IPS-15b (cell line): ENCODE measurements around the gene NR2F2.

Experiments used
- H3K27me3 ChIP-seq: one replicate; pipeline ENCODE4 v1.6.1; 2013; ENCODE audit warnings: low read length; ENCODE audit not compliant: control insufficient read depth, insufficient read depth
- H3K36me3 ChIP-seq: one replicate; pipeline ENCODE4 v1.6.1; 2013; ENCODE audit warnings: low read length; ENCODE audit not compliant: control insufficient read depth, insufficient read depth
- H3K4me1 ChIP-seq: one replicate; pipeline ENCODE4 v1.6.1; 2013; ENCODE audit warnings: mild to moderate bottlenecking, low read length; ENCODE audit not compliant: control insufficient read depth, insufficient read depth
- H3K4me3 ChIP-seq: one replicate; pipeline ENCODE4 v1.5.1; 2013; ENCODE audit warnings: low read depth, low read length
- H3K9ac ChIP-seq: one replicate; pipeline ENCODE4 v1.6.1; 2013; ENCODE audit warnings: low read depth, mild to moderate bottlenecking, low read length
- H3K9me3 ChIP-seq: one replicate; pipeline ENCODE4 v1.6.1; 2013; ENCODE audit warnings: mild to moderate bottlenecking, low read length; ENCODE audit not compliant: control insufficient read depth, insufficient read depth

The NR2F2 gene

DNA sequence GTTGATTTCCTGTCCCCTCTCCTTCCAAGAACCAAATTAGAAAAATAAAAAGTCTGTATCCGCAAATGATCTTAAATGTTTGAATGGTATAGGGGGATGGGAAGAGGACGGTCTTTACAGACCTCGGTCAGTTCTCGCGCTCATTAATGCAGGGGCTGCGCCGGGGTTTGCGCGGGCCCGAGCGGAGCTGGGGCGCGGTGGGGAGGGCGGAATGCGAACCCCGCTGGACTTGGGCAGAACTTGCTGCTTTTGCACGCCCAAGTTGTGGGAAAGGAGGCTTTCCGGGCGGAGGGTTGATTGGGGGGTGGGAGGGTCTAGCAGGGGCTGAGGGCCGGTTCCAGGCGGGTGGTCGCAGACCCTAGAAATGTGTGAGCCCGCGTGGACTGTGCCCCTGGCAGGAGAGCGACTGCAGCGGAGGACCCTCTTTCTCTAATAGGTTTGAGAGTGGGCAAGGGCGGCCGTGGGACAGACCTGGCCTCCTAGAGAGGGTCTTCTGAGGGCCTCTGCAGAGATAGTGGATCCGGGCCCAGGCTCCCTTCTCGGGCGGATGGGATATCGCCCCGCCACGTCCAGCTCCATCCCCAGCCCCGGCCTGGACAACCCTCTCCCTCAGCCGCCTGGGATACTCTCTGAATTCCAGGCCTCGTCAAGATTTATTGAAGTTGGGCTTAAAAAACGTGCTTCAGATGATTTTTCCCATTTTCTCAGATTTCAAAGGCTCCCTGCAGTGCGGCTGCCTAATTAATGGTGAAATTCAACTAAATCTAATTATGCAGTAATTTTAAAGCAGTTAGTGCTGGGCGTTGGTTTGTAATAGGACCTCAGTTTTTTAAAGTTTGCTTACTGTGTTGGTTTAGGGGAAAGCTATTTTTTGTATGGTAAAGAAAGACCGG is 11.3 kb downstream of the NR2F2 start:
- H3K4me3 ChIP-seq: peak overlapping the region; percentile 49

DNA sequence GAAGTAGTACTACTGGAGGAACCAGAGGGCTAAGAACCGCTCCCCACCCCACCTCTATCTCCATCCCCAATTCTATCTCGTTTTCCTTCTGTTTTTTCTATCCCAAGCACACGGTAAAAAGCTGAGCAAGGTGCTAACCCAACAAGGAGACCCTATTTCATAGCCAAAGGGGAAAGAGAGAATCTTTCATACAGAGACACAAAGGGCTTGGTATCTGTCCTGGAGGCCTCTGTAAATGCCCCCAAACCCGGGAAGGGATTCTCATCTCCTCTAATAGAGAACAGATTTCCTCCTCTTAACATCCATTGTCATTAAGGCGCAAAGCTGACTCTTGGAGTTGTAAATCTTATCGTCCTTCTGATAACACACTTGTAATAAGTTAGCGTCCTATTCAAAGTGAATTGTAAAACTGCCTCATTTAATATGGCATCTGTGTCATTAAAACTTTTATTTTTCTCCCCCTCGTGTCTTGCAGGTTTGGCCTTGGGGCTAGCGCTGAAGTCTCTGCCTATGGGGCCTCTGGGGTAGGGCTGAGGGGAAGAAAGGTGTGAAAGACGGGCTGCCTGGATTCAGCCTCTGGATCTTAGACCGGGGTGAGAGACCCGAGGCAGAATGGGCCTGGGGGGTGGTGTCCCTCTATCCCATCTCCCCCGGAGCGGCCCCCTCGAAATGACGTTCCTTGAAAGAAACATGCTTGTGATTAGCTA is 12.1 kb downstream of the NR2F2 start:
- Histone ChIP-seq H3K9ac (no peak overlapping the region), H3K36me3 (no peaks in the 10 kb centered on the region), H3K4me3 (peak overlapping the region; percentile 18), H3K27me3 (peaks cover 83% of the 10 kb centered on the region), H3K9me3 (no peaks in the 10 kb centered on the region), H3K4me1 (peaks cover 27% of the 10 kb centered on the region)

More for the DNA sequence above, 11.3 kb downstream of the NR2F2 start:
- no peak overlapping the region for H3K9ac ChIP-seq
- no peaks in the 10 kb centered on the region for H3K9me3 ChIP-seq
- H3K4me1 ChIP-seq: peaks cover 33% of the 10 kb centered on the region
- peaks cover 83% of the 10 kb centered on the region for H3K27me3 ChIP-seq
- H3K36me3 ChIP-seq: no peaks in the 10 kb centered on the region

DNA sequence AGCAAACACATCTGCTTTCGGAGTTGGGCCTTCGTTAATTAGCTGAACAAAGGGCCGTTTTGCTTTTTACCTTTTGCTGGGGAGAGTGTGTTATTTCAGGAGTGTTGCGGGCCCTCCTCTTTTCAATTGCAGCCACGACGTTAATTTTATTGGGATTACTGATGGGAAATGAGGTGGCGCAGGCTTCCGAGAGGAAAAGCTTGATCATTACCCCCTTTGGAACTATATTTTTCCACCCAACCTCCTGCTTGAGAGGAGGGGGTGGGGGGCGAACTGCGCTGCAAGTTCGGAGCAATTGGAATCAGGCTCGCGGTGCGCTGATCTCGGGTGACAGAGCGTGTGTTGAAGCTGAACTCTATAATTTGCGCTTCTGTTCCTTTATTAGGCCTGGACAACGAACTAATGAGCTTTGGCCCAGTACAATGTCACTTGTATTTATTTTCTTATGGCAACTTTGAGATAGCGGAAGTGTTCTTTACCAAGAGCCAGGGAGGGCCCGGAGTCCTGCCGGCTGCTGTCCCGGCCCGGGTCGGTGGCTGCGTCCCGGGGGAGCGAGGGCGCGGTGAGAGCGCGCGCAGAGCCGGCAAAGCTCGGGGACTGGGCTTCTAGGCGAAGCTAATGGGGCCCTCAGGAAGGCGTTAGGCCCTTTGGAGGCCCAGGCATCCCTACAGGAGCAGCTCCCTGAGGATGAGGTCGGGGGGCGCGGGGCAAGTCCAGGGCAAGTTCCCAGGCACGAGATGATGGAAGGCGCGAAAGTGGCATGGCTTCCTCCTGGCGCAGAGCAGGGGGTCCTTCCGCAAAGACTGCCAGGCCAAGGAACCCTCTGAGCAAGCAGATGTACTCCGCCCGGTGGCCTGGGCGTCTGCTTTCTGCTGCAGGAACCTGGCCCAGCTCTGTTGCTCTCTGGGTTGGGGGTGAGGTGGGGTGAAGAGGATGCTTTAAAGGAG is 12.9 kb downstream of the NR2F2 start:
- no peaks in the 10 kb centered on the region for H3K9me3 ChIP-seq
- H3K4me1 ChIP-seq: peaks cover 23% of the 10 kb centered on the region
- H3K9ac ChIP-seq: no peak overlapping the region
- H3K4me3 ChIP-seq: peak overlapping the region; percentile 37
- H3K36me3 ChIP-seq: no peaks in the 10 kb centered on the region
- peaks cover 85% of the 10 kb centered on the region for H3K27me3 ChIP-seq

DNA sequence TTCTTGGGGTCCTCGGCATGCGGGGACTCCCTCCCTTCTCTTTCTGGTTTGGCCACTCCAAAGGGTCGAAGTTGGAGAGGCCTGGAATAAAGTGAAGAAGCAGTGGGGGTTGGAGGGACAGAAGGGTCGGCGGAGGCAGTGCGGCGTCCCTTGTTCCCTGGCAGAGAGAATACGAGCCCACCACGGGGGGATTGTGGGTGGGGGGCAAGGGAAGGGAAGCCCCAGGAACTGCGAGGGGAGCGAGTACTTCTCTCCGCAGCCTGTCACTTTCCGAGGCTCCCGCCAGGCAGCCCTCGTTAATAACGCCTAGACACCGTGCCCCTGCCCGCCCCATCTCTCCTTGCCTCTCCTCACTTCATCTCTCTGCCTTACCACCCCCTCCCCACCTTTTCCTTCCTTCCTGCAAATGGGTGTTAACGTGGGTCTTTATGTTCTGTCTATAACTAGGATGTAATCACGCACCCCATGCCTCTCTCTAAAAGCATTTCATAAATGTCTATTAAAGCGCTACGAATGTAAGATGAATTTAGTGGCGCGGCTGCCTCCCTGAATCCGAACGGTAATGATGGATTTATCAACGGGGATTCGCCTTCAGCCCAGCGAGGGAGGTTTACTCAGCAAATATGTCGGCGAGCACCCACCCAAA is 13.7 kb downstream of the NR2F2 start:
- Histone ChIP-seq H3K9ac (no peak overlapping the region), H3K36me3 (no peaks in the 10 kb centered on the region), H3K9me3 (no peaks in the 10 kb centered on the region), H3K27me3 (peaks cover 89% of the 10 kb centered on the region), H3K4me1 (peaks cover 23% of the 10 kb centered on the region), H3K4me3 (peak overlapping the region; percentile 37)

DNA sequence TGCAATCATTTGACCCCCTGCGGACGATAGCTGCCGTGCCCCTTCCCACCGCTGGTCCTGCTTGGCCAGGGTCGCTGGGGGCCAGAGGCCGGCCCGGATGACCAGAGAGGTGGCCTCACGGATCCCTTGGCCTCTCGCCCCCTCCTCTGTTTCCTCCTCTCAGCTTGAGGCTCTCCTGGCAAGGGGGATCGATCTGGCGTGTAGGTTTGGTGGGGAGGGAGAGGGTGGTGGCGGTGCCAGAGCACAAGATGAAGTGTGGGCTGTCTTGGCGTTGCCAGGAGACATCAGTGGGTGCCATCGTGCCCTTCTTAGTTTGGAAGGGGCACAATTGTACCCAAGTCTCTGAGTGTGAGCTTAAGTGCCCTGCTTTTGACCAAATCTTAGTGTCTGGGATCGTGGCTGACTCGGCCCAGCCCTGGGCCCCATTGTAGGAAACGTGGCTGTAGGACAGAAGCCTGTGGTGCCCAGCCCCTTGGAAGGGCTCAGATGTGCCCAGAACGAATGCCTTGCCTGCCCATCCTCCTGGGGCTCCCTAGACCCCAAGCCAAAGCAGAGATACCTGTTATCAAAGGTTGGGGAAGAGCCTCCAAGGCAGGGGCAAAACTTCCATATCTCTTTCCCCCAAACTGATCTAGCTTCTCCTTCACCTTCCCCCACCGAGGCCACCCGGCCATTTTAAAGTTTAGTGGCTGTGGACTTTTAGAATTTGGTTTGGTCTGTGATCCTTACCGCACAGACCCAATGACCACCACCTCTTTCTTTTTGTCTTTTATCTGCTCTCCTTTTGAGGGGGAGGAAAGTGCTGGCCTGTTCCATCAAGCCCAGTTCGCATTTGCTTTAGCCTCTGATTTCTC is 14.4 kb downstream of the NR2F2 start:
- peak overlapping the region; percentile 37 for H3K4me3 ChIP-seq
- peaks cover 89% of the 10 kb centered on the region for H3K27me3 ChIP-seq

DNA sequence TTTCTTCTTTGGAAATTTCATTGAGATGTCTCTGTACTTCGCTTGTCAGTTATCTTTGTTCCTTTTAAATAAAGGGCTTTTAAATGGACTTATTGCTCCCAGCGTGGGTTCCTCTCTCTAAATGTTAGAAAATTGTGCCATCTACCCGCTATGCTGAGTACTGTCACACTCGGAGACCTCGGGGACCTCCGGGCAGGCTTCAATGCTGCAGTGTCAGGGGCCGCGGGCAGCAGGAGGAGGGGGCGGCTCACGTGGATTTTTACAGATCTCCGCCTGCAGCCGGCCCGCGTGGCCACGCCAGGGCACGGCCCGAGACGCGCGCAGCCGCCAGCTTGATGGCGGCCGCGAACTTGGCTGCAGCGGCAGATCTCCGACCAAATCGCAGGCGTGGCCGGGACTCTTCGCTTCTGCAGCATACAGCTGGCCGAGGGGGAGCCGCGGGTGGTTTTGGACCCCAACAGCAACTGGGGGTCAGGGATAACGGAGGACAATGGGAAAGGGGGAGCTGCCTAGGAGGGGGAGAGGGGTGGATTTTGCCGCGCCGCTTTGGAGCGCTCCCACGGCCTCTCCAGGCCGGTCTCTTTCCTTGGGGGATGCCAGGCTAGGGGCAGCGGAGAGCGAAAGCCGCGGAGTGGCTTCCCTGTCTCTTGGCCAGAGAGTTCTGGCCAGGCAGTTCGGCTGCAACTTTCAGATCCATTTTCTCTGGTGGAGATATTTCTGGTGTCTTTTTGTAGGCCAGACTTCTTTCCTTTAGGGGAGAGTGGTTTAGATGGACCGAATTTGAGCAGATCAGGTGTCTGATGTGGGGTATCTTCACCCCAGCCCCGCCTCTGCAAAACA is 15.3 kb downstream of the NR2F2 start:
- peak overlapping the region; percentile 37 for H3K4me3 ChIP-seq
- H3K27me3 ChIP-seq: peaks cover 94% of the 10 kb centered on the region
- H3K36me3 ChIP-seq: no peaks in the 10 kb centered on the region
- peaks cover 18% of the 10 kb centered on the region for H3K4me1 ChIP-seq
- H3K9me3 ChIP-seq: no peaks in the 10 kb centered on the region
- no peak overlapping the region for H3K9ac ChIP-seq

More for the DNA sequence above, 14.4 kb downstream of the NR2F2 start:
- Histone ChIP-seq H3K9ac (no peak overlapping the region), H3K4me1 (peaks cover 19% of the 10 kb centered on the region), H3K9me3 (no peaks in the 10 kb centered on the region), H3K36me3 (no peaks in the 10 kb centered on the region)

DNA sequence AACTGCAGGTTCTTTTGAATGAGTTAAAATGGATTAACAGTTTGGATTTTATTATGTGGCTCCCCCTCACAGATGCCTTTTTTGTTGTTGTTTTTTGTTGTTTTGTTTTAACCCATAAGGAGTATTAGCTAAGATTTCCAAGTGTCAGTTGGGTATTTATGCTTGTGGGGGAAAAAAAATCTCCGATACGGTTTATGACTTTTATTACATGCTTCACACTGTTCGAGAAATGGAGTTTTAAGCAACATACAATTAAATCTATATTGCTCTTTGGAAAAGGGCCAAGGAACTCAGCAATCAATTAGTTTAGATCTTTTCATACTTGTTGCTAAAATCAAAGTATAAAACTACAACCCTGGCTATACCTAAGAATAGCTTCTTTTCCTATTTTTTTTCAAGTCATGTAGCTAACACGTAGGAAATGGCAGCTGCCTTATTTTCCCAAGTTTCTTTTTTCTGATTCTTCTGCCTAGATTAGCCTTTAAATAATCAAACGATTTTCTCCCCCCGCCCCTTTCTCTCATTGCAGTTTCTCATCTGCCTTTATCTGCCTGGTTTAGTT is 16.0 kb downstream of the NR2F2 start:
- Histone ChIP-seq H3K27me3 (peaks cover 98% of the 10 kb centered on the region), H3K9me3 (no peaks in the 10 kb centered on the region), H3K4me1 (peaks cover 18% of the 10 kb centered on the region), H3K9ac (no peak overlapping the region), H3K36me3 (no peaks in the 10 kb centered on the region), H3K4me3 (peak overlapping the region; percentile 37)

DNA sequence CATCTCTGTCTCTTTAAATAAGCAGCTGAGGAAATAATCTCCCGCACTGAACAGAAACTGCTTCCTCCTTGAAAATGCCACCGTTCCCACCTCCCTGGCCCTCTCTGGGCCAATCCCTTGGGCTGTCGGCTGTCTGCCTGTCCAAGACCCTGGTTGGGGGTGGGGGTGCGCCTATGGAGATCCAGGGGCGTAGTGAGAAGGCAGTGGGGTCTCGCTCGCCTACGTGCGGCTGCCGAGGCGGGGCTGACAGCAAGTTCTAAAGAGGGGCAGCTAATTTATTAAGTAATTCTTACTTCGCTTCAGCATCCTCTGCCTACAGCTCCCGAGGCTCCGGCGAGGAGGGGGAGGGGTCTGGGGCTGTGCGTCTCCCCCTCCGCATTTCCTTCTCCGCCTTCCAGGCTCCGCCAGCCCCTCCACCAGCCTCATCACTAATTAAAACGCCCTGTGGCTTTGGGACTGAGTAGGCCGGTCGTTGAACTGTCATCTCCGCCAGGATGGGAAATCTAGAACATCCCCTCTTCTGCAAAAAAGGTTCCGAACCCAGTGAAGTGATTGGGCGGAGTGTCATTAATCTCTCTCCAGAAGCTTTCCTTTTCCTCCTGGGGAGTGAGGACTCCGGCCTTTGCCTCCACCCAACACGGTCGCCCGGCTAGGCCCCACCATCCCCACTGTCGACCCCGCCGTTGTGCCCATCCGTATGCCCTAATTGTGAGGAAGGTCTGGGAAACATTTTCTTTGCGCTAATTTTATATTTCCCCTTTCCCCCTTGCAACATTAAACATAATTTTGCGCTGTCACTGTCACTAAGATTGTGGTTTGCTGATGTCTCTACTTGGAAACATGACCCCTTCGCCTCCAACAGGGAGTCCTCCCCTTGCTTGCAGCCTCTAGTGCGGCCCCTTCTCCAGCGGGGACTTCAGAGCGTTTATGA is 16.9 kb downstream of the NR2F2 start:
- Histone ChIP-seq H3K9ac (no peak overlapping the region), H3K4me1 (peaks cover 18% of the 10 kb centered on the region), H3K4me3 (peak overlapping the region; percentile 13), H3K9me3 (no peaks in the 10 kb centered on the region), H3K36me3 (no peaks in the 10 kb centered on the region), H3K27me3 (peaks cover 100% of the 10 kb centered on the region)
